Measurements from ENCODE around the gene SLC35G6. TPM values are rescaled to one million over a fixed set of nuclear protein-coding genes. Genes with fewer than 3 reads are reported as not detected.
"Not testable (repeated sequence)": the region's sequence is repeated elsewhere in the genome, so short reads cannot be mapped to it uniquely, and the experiment has no call there.

The SLC35G6 gene
- polyA plus RNA-seq, 4 donors = 0.16 to 0.22 (median 0.21) TPM; not detected in 1

- DNase-seq (ENCODE audit: low read depth in 4 of 4, low spot score in 3 of 4) = no peak
Observed at GRCh38 chr17:7459961-7460545, 21.2 kb upstream of the SLC35G6 start.

GRCh38 chr17:7460850-7461660, 20.2 kb upstream of the SLC35G6 start:
- DNase-seq (ENCODE audit: low read depth in 4 of 4, low spot score in 3 of 4) = no peak

DNA sequence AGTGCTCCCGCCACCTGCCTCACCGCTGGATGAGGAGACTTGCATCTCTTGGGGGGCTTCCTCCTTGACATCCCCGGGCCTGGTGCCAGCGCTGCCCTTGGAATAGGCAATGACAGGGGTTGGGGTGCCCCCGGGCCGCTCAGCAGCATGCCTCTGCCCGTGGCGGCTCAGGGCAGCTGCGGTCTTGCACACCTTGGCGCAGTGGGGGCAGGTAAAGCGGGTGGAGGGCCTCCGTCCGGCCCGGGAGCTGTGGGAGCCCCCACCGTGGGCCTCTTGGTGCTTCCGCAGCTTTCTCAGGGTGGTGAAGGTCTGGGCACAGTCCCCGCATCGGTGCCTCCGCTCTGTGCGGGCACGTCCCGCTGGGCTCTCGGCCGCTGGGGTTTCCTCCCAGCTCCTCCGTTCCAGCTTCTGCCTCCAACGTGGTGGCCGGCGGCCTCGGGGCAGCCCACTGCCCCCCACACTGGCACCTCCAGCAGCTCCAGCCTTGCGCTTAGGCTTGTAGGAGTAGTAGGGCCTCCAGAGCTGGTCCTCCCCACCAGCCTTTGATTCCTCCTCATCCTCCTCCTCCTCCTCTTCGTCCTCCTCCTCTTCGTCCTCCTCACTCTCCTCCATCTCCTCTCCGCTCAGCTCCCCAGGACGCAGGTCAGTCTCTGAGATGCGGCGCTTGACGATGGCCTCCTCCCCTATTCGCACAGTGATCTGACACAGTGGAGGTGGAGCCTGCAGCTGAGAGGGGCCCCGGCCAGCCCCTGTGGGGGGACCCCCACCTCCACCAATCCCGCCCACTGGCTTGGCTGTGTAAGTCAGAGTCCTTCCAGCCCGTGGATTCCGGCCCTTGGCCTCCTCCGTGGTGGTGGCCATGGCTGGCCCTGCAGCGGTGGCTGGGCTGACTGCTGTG, 18.5 kb upstream of the SLC35G6 start:
- no peak for DNase-seq (ENCODE audit: low read depth in 4 of 4, low spot score in 3 of 4)

DNA sequence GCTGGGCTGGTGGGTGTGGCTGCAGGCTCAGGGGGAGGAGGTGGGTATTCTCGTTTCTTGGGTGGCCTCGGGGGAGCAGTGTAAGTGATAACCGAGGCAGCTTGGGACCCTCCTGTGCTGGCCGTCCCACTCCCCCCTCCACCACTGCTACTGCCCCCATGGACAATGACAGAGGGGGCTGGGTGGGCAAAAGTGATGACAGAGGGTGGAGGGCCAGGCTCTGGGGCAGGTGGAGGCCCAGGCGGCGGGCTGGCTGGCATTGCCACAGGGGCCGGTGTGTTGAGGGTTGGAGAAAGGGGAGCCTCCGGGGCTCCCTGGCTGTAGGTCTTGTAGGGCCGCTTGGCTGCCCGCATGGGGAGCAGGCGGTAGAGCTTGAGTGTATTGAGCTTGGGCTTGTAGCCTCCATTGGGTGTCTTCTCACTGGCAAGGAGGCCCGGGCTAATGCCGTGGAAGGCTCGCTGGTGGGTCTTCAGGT, 17.8 kb upstream of the SLC35G6 start:
- no peak for DNase-seq (ENCODE audit: low read depth in 4 of 4, low spot score in 3 of 4)

GRCh38 chr17:7464081-7464480, 17.2 kb upstream of the SLC35G6 start:
- DNase-seq (ENCODE audit: low read depth in 4 of 4, low spot score in 3 of 4) = no peak

DNA sequence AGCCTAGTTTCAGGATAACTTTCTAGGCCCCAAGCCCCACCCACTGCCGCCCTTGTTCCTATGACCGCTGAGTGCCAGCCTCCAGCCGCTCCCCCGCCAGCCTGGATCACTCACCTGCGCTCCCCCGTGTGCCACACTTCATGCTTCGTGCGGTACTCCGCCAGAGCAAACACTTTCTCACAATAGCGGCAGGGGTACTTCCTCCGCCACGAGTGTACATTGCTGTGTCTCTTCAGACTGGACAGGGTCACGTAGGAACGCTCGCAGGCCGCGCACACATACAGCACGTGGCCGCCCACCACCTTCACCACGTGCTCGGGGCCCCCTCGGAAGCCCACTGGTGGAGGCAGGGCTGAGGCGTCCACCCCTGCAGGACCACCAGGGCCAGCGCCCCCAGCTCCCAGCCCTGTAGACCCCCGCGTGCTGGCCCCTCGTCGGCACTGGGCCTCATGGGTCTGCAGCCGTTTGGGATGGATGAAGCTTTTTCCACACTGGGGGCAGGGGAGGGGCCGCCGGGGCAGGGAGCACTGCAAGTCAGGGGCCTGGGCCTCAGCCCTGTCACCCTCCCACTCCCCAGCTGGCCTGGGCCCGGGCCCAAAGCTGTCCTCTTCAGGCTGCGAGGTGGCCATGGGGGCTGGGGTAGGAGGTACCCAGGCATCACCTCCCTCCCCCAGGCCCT, 15.5 kb upstream of the SLC35G6 start:
- no peak for DNase-seq (ENCODE audit: low read depth in 4 of 4, low spot score in 3 of 4)

GRCh38 chr17:7466318-7466638, 15.0 kb upstream of the SLC35G6 start:
- DNase-seq (ENCODE audit: low read depth in 4 of 4, low spot score in 3 of 4) = no peak

DNA sequence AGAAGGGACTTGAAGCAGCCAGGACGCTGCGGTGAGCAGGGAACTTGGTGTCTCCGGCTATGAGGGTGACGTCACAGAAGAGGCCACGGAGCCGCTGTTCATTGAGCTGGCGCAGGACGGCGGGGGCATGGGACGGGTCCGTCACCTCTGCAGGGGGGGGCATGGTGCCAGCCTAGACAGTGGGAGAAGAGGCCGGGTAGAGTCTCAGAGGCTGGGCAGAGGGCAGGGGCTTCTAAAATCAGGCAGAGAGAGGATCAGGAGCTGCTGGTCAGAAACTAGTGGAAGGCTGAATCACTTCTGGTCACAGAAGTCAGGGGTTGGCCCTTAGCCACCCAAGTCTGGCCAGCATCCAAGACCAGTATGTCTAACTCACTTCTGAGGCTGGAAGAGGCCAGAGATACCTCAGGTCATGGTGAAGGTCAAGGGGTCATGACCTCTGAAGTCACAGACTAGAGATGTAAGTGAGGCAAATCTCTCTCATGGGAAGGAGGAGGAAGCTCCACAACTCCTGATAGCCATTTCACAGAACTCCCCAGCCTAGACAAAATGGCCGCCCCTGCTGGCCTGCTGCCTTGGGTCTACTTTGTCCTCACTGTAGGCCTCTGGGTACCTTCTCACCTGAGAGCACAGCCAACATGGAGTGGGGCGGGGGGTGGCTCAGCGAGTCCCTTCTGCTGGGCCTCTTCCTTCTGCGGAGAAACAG, 14.5 kb upstream of the SLC35G6 start:
- no peak for DNase-seq (ENCODE audit: low read depth in 4 of 4, low spot score in 3 of 4)

- DNase-seq (ENCODE audit: low read depth in 4 of 4, low spot score in 3 of 4) = no peak
Observed at GRCh38 chr17:7467498-7467897, 13.7 kb upstream of the SLC35G6 start.

DNA sequence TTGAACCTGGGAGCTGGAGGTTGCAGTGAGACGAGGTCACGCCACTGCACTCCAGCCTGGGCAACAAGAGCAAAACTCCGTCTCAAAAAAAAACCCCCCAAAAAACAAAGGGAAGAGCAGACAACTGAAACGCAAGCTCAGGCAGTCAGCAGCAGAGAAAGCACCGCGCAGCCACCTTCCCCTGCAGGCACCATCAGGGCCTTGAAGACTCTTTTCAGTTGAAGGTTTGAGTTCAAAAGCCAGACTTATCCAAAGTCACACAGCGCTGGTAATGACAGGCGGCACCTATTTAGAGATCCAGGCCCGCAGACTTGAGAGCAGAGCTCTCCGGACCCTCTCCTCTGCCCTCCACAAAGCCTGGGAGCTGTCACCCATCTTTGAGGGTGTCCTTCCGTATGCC, 13.0 kb upstream of the SLC35G6 start:
- DNase-seq (ENCODE audit: low read depth in 4 of 4, low spot score in 3 of 4) = no peak

GRCh38 chr17:7468804-7469389, 12.3 kb upstream of the SLC35G6 start:
- DNase-seq (ENCODE audit: low read depth in 4 of 4, low spot score in 3 of 4) = no peak

DNA sequence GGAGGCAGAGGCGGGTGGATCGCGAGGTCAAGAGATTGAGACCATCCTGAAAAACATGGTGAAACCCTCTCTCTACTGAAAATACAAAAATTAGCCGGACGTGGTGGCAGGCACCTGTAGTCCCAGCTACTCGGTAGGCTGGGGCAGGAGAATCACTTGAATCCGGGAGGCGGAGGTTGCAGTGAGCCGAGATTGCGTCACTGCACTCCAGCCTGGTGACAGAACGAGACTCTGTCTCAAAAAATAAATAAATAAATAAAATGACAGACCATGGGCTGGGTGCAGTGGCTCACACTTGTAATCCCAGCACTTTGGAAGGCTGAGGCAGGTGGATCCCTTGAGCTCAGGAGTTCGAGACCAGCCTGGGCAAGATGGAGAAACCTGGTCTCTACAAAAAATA, 11.4 kb upstream of the SLC35G6 start:
- not testable (repeated sequence) for DNase-seq (ENCODE audit: low read depth in 4 of 4, low spot score in 3 of 4)

DNA sequence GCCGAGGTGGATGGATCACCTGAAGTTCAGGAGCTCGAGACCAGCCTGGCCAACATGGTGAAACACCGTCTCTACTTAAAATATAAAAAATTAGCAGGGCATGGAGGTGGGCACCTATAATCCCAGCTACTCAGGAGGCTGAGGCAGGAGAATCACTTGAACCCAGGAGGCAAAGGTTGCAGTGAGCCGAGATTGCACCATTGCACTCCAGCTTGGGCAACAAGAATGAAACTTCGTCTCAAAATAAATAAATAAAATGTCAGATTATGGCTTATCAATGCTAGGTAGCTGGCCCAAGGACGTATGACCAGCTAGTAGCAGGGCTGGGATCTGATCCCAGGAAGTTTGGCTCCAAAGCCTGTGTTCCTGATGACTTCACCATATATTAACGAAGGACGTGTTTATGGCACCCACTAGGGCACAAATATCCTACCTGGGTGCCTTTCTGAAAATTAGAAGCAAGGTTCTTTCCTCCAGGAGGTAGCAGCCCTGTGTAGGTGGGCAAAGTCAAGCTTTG, 10.7 kb upstream of the SLC35G6 start:
- not testable (repeated sequence) for DNase-seq (ENCODE audit: low read depth in 4 of 4, low spot score in 3 of 4)

- no peak for DNase-seq (ENCODE audit: low read depth in 4 of 4, low spot score in 3 of 4)
Observed at GRCh38 chr17:7471729-7472128, 9.5 kb upstream of the SLC35G6 start.

DNA sequence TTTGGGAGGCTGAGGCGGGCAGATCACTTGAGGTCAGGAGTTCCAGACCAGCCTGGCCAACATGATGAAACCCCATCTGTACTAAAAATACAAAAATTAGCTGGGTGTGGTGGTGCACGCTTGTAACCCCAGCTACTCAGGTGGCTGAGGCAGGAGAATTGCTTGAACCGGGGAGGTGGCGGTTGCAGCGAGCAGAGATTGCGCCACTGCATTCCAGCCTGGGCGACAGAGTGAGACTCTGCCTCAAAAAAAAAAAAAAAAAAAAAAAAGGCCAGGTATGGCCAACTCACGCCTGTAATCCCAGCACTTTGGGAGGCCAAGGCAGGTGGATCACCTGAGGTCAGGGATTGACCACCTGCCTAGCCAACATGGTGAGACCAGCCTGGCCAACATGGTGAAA, 6.5 kb upstream of the SLC35G6 start:
- not testable (repeated sequence) for DNase-seq (ENCODE audit: low read depth in 4 of 4, low spot score in 3 of 4)

DNA sequence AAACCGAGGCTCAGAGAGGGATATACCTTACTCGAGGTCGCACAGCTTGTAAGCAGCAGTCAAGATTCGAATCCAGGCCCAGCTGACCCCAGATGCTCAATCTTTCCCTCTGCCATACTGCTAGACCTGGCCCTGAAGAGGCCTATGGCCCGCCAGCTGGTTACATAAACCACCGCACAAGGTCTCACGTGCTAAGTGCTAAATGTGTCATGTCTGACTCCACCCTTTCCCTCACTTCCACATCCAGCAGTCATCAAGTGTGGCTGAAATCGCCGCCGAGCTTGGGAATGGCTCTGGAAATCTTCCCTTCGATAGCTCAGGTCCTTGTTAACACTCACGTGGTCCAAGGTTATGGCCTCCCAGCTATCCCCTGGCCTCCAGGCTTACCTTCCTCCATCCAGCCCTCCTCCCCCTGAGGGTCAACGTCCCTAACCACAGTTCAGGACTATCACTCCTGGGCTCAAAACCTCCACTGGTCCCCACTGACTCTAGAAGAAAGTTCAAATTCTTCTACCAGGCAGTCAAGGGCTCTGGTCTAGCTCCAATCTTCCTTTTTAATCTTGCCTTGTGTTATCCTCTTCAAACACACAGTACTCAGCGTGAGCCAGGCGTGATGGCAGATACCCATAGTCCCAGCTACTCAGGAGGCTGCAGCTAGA, 5.4 kb upstream of the SLC35G6 start:
- no peak for DNase-seq (ENCODE audit: low read depth in 4 of 4, low spot score in 3 of 4)

DNA sequence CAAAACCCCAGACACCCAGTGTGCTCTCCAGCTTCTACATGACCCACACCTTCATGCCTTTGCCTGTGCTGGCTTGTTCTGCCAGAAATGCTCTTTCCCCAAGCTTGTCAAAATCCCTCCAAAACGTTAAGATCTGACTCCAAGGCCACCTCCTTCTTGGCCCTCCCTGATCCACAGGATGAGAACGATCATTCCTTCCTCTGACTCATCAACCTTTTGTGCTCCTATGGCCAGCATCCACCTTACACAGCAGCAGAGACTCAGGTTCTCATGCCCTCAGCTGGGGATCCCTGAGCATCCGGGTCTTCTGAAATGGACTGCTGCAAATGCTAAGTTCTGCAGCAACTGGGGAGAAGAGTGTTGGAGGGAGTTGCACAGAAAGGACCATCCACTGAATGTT, 4.8 kb upstream of the SLC35G6 start:
- no peak for DNase-seq (ENCODE audit: low read depth in 4 of 4, low spot score in 3 of 4)

DNA sequence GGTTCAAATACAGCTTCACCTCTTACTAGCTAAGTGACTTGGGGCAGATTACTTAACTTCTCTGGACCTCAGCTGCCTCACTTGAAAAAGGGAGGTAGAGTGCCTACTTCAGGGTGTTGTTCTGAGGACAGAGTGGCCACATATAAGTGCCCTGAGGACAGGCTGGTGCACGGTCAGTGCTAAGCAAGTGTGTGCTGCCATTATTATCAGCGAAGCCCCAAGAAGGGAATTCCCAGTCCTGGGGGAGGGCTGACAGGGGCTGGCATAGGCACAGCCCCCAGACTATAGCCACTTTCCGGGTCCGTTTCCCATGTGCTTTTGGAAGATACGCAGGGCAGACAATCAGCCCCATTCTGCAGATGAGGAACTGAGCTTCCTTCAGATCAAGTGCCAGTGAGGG, 4.3 kb upstream of the SLC35G6 start:
- no peak for DNase-seq (ENCODE audit: low read depth in 4 of 4, low spot score in 3 of 4)

Measured in right renal pelvis (tissue), 4 donors.